ENCODE data around the gene PRIMA1.

GRCh38 chr14:93728651-93729016, 59.7 kb downstream of the PRIMA1 start:
- TF ChIP-seq CTCF (IDR thresholded peaks at IDR 0.05) (no peak), POLR2A (IDR thresholded peaks at IDR 0.05) (no peak)

Measured in esophagus squamous epithelium (tissue), 4 donors.